Fibroblast of upper back skin (primary cell): ENCODE results near the gene MYO9A.

ENCODE experiments used
- DNase-seq: peaks from one replicate; pipeline ENCODE4 v3.0.0-alpha.2; 2013

The MYO9A gene

GRCh38 chr15:71804695-71805470 is 313.1 kb downstream of the MYO9A start:
- DNase-seq: peak; percentile 24

DNA sequence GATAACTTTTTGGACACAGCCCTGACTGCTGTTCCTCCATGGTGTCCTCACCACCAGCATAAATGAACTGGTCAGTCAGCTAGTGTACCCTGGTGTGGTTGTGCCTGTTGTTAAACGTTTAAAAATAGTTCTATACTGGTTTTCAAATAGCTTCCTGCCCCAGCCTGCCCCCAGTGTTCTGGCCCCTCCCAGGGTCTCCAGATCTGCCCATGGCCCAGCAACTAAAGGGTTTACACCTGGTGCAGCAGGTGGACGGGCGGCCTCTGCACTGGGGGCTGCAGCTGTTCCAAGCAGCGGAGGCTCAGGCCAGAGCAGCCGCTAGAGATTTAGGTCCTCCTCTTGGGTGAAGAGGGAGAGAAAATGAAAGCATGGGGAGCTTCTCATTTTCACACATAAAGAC is 313.7 kb downstream of the MYO9A start:
- no peak for DNase-seq

DNA sequence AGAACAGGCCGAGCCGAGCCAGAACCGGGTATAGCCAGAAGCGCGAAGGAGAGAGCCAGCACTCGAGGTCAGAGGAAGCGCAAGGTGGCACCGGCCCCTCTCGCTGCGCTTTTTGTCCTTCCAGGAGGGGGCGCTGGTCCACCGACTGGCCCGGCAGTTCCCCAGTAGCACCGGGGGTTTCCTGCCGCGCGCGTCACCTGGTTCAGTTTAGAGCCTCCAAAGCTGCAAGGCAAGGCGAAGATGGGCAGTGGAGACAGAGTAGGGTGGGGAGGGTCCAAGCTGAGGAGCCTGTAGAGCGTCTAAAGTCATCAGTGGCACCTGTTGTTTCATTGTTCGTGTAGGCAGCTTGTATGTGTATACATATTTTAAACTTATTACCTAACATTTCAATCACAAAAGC is 315.2 kb downstream of the MYO9A start:
- no peak for DNase-seq

GRCh38 chr15:71801935-71802655 is 315.9 kb downstream of the MYO9A start:
- no peak for DNase-seq

- DNase-seq: peak; percentile 74
Measured at GRCh38 chr15:71800835-71801745, 316.9 kb downstream of the MYO9A start.

DNA sequence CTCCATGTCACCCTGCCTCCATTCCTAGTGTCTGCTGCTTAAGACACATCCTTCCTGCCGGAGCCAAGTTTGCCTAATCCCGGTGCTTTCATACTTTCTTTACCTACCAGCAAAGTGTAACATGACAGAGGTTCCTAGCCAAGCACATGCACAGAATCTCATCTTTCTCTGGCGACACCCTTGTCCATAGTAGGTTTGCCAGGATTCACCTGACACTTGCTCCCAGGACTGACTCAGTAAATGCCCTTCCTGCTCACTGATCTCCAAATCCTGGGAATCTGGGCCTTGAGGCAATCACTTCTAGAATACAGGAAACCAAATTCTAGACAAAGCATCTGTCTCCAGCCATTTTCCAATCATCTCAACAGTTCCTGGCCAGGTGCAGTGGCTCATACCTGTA is 317.8 kb downstream of the MYO9A start:
- DNase-seq: no peak

DNA sequence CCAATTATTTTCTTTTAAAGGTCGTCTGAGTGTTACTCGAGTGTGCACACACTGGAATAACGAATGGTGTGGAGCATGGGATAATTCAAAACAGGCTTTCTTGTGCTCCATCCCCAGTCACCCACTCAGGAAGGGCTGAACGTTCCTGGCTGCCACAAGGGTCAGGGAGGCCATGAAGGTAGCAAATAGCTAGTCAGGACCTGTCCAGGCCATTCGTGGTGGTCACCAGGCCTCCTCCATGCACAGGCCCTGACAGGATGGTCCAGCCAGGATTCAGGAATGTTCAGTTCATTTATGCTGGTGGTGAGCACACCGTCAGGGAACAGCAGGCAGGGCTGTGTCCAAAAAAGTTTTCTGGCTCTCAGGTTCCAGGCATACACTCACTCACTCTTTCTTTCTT is 319.3 kb downstream of the MYO9A start:
- no peak for DNase-seq

DNA sequence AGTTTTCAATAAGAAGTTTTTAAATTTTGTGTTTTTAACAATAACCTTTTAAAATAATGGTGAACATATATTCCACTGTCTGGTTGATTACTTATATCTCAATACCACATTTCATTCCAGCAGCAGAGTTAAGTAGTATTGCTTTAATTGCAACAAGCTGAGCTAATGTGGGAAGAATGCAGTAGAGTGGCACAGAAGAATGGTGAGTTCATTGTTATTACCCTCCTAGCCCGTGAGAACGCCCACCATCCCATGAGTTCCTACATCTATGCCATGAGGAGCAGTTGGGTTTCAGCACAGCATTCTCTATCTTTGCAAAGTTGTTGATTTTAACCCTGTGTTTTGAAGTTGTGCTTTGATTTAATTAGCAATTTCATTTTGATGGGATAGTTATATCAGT is 325.4 kb downstream of the MYO9A start:
- DNase-seq: peak; percentile 26

- DNase-seq: no peak
Measured at GRCh38 chr15:71791975-71792374, 326.0 kb downstream of the MYO9A start.

GRCh38 chr15:71790081-71790480 is 327.9 kb downstream of the MYO9A start:
- no peak for DNase-seq

DNA sequence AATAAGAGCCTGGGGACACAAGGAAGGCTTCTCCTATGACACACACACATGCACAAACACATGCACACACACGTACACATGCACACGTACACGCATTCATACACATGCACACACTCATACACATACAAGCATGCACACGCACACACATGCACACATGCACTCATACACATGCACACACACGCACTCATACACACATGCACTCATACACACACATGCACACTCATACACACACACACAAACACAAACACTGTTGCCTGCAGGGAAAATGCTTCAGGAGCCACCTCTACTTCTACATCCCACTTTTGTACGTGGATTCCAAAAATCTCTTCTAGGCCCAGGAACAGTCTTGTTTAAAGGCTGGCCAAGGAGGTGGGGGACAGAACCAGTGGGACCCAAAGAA is 328.3 kb downstream of the MYO9A start:
- DNase-seq: no peak

GRCh38 chr15:71788646-71789579 is 329.0 kb downstream of the MYO9A start:
- DNase-seq: no peak

DNA sequence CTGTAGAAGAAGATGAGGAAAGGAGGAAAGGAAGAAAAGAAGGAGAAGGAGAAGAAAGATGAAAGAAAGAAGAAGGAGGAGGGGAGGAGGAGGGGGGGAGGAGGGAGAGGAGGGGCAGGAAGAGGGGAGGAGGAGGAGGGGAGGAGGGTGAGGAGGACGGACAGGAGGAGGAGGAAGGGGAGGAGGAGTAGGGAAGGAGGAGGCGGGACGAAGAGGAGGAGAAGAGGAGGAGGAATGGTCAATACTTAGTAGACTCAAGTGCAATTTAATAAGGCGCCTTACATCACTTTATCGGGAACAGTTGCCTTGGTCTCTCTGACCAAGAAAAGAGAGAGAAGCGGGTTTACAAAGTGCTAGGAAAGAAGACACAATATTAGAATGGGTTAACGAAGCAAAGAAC is 331.3 kb downstream of the MYO9A start:
- DNase-seq: no peak

GRCh38 chr15:71785996-71786395 is 332.0 kb downstream of the MYO9A start:
- DNase-seq: no peak

DNA sequence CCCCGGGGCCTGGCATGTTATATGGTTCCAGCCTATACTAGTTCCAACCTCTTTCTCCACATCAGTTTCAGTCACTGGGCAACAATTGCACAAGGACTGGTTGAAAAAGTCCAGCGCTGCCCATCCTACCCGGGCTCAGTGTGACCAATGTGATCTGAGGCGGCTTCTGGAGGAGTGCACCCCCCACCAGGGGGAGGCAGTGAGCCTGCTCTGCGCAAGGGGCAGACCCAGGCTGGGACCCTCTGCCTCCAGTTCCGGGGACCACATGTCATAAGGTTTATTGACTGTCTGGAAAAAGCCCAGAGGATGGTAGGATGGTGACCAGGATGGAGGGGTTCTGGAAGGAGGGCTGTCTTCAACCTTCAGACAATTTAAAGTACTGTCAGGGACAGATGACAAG is 333.2 kb downstream of the MYO9A start:
- no peak for DNase-seq

DNA sequence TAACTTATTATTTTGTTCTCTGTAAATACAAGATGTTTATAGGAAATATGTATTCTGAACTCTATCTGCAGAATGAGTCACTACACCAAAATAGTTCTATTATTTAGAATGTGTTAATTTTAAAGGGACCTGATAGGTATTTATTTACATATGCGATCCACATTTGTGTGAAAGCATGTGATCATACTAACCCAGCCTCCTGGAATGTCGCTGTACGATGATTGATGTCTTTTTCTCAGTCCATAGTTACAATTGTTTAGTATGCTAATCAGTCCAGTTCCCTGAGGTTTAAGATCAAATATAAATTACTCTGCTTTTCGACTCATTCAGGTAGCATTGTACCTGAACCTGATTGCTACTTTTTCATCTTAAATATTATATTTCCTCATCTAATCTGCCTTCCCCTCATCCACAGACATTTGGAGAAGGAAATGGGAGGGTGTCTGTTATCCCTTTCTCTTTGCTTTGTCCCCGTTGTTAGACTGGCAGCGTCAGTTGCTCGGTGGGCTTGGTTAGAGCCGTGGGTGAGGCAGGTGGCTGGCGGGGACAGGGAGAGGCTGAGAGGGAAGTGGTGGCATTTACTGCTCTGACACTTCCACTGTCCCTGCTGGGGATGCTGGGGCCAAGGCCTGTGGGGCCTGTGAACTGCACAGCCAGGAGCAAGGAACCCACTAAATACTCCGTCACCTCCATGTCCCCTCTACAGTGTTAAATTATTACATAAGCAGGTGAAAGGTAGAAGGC is 335.4 kb downstream of the MYO9A start:
- no peak for DNase-seq

DNA sequence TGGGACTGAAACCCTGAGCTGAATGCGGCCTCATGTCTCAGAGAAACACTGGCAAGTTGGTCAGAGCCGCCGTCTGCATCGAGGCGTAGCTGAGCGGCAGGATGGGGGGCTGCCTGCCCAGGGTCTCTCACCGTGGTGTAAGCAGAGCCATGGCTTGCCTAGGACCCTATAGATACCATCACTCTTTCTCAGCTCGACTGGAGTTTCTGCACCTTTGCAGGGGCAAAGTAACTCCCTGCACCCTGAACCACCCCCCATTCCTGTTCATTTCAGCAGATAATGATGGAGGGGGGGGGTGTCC is 336.0 kb downstream of the MYO9A start:
- no peak for DNase-seq

DNA sequence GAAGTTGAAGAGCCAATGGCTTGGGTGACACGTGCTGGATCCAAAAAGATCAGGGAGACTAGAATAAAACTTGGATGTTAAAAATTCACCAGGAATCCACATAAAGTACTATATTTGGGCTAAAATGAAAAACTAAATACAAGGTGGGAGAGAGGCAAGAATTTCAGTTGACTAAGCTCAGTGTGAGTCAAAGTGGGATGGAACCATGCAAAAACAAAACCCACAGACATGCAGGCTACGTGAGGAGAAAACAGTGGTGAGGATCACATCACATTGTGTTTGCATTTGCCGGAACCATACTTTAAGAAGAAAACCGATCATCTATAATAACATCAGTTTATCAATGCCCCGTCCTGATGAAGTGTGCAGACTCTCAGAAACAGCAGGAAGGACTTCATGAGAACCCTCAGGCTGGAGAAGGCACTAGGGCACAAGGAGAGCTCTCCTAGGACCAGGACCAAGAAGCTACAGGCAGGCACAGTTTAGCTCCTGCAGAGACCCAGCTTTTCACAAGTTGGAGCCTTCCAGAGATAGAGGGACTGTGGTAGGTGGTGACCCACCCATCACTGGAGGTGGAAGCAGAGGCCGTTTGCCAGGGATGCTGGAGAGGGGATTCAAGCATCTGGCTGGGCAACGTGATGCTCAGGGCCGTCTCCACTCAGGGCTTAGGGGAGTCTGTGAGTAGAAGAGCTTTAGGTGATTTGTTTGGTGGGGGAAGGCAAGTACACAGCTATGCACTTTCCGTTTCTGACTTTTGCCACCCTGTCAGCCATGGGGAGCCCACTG is 336.6 kb downstream of the MYO9A start:
- peak; percentile 43 for DNase-seq

DNA sequence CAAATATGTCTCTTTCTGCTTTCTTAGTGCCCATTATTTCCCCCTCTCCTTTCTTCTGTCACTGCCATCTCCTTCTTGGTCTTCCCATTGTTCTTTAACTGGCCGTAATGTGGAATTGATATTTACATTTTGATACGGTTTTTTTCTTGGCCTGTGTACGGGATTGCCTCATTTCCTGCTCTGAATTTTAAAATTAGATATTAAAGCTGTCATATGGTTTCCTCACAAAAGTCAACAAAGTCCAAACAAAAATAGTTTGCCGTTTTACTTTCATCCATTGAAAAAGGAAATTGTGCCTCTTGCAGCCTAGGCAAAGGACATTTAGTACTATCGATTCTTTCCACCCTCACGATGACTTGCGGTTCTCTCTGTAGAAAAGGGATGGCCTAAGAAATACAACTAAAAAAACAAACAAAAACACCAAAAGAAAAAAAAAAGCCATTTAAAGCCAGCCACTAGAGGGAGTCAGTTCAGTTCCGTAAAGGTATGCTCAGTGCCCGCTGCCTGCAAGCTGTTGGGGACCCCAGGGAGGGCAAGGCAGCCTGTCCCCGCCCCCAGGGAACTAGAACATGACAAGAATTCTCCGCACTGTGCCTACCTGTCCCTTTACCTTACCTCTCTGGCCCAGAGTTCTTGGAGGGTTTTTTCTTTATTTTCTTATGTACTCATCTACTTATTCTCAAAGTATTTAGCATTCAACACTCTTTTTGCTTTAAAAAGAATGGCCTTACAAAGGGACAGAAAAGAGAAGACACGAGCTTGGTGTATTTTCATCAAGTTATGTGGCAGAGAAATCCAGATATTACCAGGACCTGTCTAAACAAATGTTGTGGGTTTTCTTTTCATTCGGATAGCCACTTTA is 337.6 kb downstream of the MYO9A start:
- DNase-seq: peak; percentile 22
